HG03442 (cell line): ENCODE measurements around the gene NDUFA11.
"Not testable (repeated sequence)": the region's sequence is repeated elsewhere in the genome, so short reads cannot be mapped to it uniquely, and the experiment has no call there.

ENCODE experiments used
- ATAC-seq: cut with Tn5 transposase; IDR thresholded peaks from one replicate; pipeline ENCODE4 v1.9.1; 2021; ENCODE audit warnings: mild to moderate bottlenecking, moderate library complexity; ENCODE audit not compliant: unreplicated experiment

The NDUFA11 gene

GRCh38 chr19:5891572-5891937, 12.0 kb downstream of the NDUFA11 start:
- no peak for ATAC-seq

GRCh38 chr19:5890099-5890498, 13.5 kb downstream of the NDUFA11 start:
- ATAC-seq = no peak

GRCh38 chr19:5889288-5889971, 14.2 kb downstream of the NDUFA11 start:
- ATAC-seq = no peak

GRCh38 chr19:5884065-5884811, 19.4 kb downstream of the NDUFA11 start:
- ATAC-seq = not testable (repeated sequence)

- ATAC-seq = not testable (repeated sequence)
Observed at GRCh38 chr19:5883157-5883873, 20.3 kb downstream of the NDUFA11 start.

GRCh38 chr19:5882421-5882968, 21.1 kb downstream of the NDUFA11 start:
- ATAC-seq = no peak

- ATAC-seq = no peak
Observed at GRCh38 chr19:5881543-5882299, 21.9 kb downstream of the NDUFA11 start.

GRCh38 chr19:5880604-5881078, 22.9 kb downstream of the NDUFA11 start:
- no peak for ATAC-seq

- ATAC-seq = no peak
Observed at GRCh38 chr19:5880196-5880595, 23.4 kb downstream of the NDUFA11 start.

- no peak for ATAC-seq
Observed at GRCh38 chr19:5877882-5878281, 25.7 kb downstream of the NDUFA11 start.

GRCh38 chr19:5877427-5877826, 26.2 kb downstream of the NDUFA11 start:
- ATAC-seq = no peak

GRCh38 chr19:5874496-5874895, 29.1 kb downstream of the NDUFA11 start:
- not testable (repeated sequence) for ATAC-seq

GRCh38 chr19:5873617-5874199, 29.9 kb downstream of the NDUFA11 start:
- ATAC-seq = no peak

GRCh38 chr19:5870986-5871394, 32.6 kb downstream of the NDUFA11 start:
- ATAC-seq = no peak

GRCh38 chr19:5867201-5868136, 36.1 kb downstream of the NDUFA11 start:
- no peak for ATAC-seq

- no peak for ATAC-seq
Observed at GRCh38 chr19:5865772-5866171, 37.8 kb downstream of the NDUFA11 start.

- no peak for ATAC-seq
Observed at GRCh38 chr19:5864725-5865486, 38.7 kb downstream of the NDUFA11 start.

GRCh38 chr19:5864013-5864720, 39.4 kb downstream of the NDUFA11 start:
- no peak for ATAC-seq
